Mesenchymal stem cell (in vitro differentiated cells and primary cell): ENCODE data around the gene MYO10.

Experiments used
- DNase-seq: peaks from one replicate; pipeline ENCODE4 v3.0.0-alpha.2; 2013
- H2AFZ ChIP-seq: one replicate; pipeline ENCODE4 v1.6.1; 2013; ENCODE audit warnings: low read depth, mild to moderate bottlenecking, control low read depth, inconsistent platforms, low read length, moderate library complexity
- H2AK5ac ChIP-seq: 2 replicates; pipeline ENCODE4 v1.6.1; 2013; ENCODE audit warnings: low read length, moderate library complexity, mild to moderate bottlenecking, inconsistent platforms; ENCODE audit not compliant: severe bottlenecking
- H2BK120ac ChIP-seq: one replicate; pipeline ENCODE4 v1.6.1; 2013; ENCODE audit warnings: low read depth, mild to moderate bottlenecking, inconsistent platforms, low read length, moderate library complexity
- H2BK12ac ChIP-seq, 2 experiments: one replicate each; pipeline ENCODE4 v1.6.1; 2013; ENCODE audit warnings: inconsistent platforms in 2 of 2, low read length in 2 of 2, mild to moderate bottlenecking in 2 of 2, moderate library complexity in 2 of 2, control low read depth in 1 of 2
- H2BK15ac ChIP-seq: one replicate; pipeline ENCODE4 v1.6.1; 2013; ENCODE audit warnings: mild to moderate bottlenecking, low read depth, inconsistent platforms; ENCODE audit not compliant: poor library complexity, severe bottlenecking
- H2BK5ac ChIP-seq: 2 replicates; pipeline ENCODE4 v1.6.1; 2013; ENCODE audit warnings: low read depth, mild to moderate bottlenecking, low read length, control low read depth, inconsistent platforms; ENCODE audit not compliant: poor library complexity, severe bottlenecking
- H3K14ac ChIP-seq, 2 experiments: one replicate each; pipeline ENCODE4 v1.6.1; 2013; ENCODE audit warnings: inconsistent platforms in 2 of 2, low read length in 2 of 2, control low read depth in 1 of 2, mild to moderate bottlenecking in 1 of 2, moderate library complexity in 1 of 2
- H3K18ac ChIP-seq, 2 experiments: one replicate each; pipeline ENCODE4 v1.6.1; 2013; ENCODE audit warnings: inconsistent platforms in 2 of 2, low read length in 2 of 2, control low read depth in 1 of 2, low read depth in 1 of 2, mild to moderate bottlenecking in 1 of 2
- H3K23ac ChIP-seq, 2 experiments: one replicate each; pipeline ENCODE4 v1.6.1; 2013; ENCODE audit warnings: inconsistent platforms in 2 of 2, low read length in 2 of 2, mild to moderate bottlenecking in 2 of 2, moderate library complexity in 2 of 2, control low read depth in 1 of 2
- H3K27ac ChIP-seq: 2 replicates; pipeline ENCODE4 v1.5.1; 2013; ENCODE audit warnings: mild to moderate bottlenecking, moderate library complexity, low read length, control low read depth, inconsistent platforms; ENCODE audit not compliant: poor library complexity, severe bottlenecking
- H3K27me3 ChIP-seq, 2 experiments: 2 replicates each; pipeline versions ENCODE4 v1.6.1 to v1.7.0; 2013; ENCODE audit warnings: low read length in 2 of 2, mild to moderate bottlenecking in 2 of 2, moderate library complexity in 2 of 2, control low read depth in 1 of 2, inconsistent platforms in 1 of 2; ENCODE audit not compliant: control insufficient read depth in 1 of 2, insufficient read depth in 1 of 2
- H3K36me3 ChIP-seq, 2 experiments: 2 replicates each; pipeline versions ENCODE4 v1.6.1 to v1.7.0; 2013; ENCODE audit warnings: low read length in 2 of 2, control low read depth in 1 of 2, inconsistent platforms in 1 of 2, low read depth in 1 of 2, mild to moderate bottlenecking in 1 of 2; ENCODE audit not compliant: insufficient read depth in 2 of 2, control insufficient read depth in 1 of 2
- H3K4ac ChIP-seq, 2 experiments: one replicate each; pipeline ENCODE4 v1.6.1; 2013; ENCODE audit warnings: inconsistent platforms in 2 of 2, low read length in 2 of 2, mild to moderate bottlenecking in 2 of 2, moderate library complexity in 2 of 2, control low read depth in 1 of 2, low read depth in 1 of 2
- H3K4me1 ChIP-seq: 2 replicates; pipeline ENCODE4 v1.6.1; 2013; ENCODE audit warnings: low read depth, low read length, control low read depth; ENCODE audit not compliant: control insufficient read depth, insufficient read depth
- H3K4me2 ChIP-seq: 2 replicates; pipeline ENCODE4 v1.6.1; 2013; ENCODE audit warnings: low read length, mild to moderate bottlenecking, inconsistent platforms; ENCODE audit not compliant: poor library complexity, severe bottlenecking
- H3K4me3 ChIP-seq, 2 experiments: 2 replicates each; pipeline versions ENCODE4 v1.5.1 to v1.7.0; 2013; ENCODE audit warnings: low read length in 2 of 2, mild to moderate bottlenecking in 2 of 2, control low read depth in 1 of 2, low read depth in 1 of 2; ENCODE audit not compliant: insufficient read depth in 1 of 2
- H3K79me1 ChIP-seq: replicated peaks from 2 replicates; pipeline ENCODE4 v1.6.1; 2013; ENCODE audit warnings: mild to moderate bottlenecking, control low read depth, low read length, inconsistent platforms; ENCODE audit not compliant: poor library complexity, severe bottlenecking
- H3K9ac ChIP-seq: 2 replicates; pipeline ENCODE4 v1.7.0; 2013; ENCODE audit warnings: mild to moderate bottlenecking, low read length, moderate library complexity
- H3K9me3 ChIP-seq: 2 replicates; pipeline ENCODE4 v1.7.0; 2013; ENCODE audit warnings: mild to moderate bottlenecking, low read length; ENCODE audit not compliant: control insufficient read depth
- H4K8ac ChIP-seq: one replicate; pipeline ENCODE4 v1.6.1; 2013; ENCODE audit warnings: inconsistent platforms, mild to moderate bottlenecking, low read length, moderate library complexity
- H4K91ac ChIP-seq: one replicate; pipeline ENCODE4 v1.6.1; 2013; ENCODE audit warnings: mild to moderate bottlenecking, low read length, inconsistent platforms
- WGBS: methylation state at CpG from one replicate; pipeline ENCODE4 v1.1.7; 2013; ENCODE audit warnings: mixed read lengths; 5-methylcytosine and 5-hydroxymethylcytosine counted together

Gene MYO10

DNA sequence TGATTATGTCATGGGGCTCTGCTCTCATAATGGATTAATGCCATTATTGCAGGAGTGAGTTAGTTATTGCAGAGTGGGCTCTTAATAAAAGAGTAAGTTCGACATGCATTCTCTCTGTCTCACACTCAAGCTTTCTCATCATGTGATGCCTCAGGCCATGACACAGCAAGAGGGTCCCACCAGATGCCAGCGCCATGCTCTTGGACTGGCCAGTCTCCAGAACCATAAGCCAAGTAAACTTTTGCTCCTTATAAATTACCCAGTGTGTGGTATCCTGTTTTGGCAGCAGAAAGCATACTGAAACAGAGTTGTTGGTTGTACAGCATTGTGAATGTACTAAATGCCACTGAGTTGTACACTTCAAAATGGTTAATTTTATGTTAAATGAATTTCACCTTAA, 138.1 kb downstream of the MYO10 start:
- Histone ChIP-seq H3K9ac (no peak overlapping the region), H3K4me1 (no peaks in the 10 kb centered on the region), H3K36me3 (peaks cover 0 to 4% of the 10 kb centered on the region in 2 experiments), H2BK15ac (no peak overlapping the region), H2AK5ac (no peak overlapping the region), H3K9me3 (no peaks in the 10 kb centered on the region), H3K27ac (no peak overlapping the region), H3K79me1 (peaks cover 27% of the 10 kb centered on the region), H2BK5ac (no peak overlapping the region), H3K4ac (no peak overlapping the region), H3K18ac (no peak overlapping the region), H3K4me2 (no peak overlapping the region), H3K27me3 (no peaks in the 10 kb centered on the region), H3K14ac (no peak overlapping the region), H3K23ac (no peak overlapping the region), H4K8ac (no peak overlapping the region), H2AFZ (no peak overlapping the region), H2BK120ac (no peak overlapping the region), H2BK12ac (no peak overlapping the region), H3K4me3 (no peak overlapping the region), H4K91ac (no peak overlapping the region)
- no peak for DNase-seq
- WGBS: 100% methylated on average over 2 of the region's 2 CpGs

DNA sequence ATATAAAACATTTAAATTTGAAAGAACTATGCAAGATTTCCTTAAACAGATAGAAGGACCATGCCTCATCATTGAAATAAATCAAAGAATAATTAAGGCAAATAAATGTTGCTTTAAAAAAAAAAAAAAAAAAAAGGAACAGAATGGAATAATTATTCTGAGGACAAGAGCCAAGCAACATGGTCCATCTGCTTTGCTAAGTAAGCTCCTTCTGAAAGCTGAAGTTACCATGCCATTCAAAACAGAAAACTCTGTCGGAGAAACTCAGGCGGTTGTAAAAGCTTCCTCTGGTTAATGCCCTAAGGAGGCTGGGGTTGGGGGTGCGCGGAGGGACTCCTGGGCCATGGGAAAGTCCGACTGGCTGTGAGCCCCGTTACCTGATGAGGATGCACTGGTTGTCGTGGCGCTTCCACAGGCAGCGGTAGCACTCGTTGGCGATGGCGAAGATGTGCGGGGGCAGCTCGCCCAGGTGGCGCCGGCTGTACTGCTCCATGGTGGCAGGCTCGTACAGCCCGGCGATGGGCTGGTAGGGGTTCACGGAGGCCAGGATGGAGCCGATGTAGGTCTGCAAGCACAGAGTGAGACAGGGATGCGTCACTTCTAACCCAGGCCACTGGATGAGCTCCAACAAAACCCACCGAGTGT, 141.7 kb downstream of the MYO10 start:
- Histone ChIP-seq H2BK5ac (no peak overlapping the region), H2BK15ac (no peak overlapping the region)

DNA sequence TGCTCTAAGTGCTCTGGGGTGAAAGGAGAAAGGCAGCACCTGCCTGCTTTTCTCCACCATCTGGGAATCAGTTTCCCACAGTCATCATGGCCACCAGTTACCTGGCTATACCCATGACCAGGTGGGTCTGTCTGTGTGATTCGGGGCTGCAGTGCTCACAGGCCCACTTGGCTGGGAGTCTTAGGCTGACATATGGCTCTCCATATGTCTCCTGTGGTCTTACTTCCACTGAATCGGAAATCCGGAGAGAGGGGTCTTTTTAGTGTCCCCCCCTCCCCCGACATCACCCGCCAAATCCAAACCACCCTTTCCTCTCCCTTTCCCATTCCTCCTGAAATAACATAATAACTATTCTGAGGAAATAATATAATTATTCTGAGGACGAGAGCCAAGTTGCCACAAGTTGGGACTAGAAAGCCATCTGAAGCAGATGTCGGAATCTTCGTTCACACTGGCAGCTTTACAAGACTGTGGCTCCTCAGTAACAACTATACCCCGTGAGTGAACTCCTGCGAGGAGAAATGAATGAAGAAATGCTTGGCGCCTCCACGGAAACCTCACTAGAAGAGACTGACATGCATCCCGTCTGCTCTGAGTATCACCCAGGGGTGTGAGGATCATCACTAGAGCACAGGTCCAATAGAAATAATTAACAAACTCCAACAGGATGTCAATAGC, 143.4 kb downstream of the MYO10 start:
- no peak overlapping the region for H3K4me2 ChIP-seq
- H3K18ac ChIP-seq: peak overlapping the region in 1 of 2 experiments; percentile 5
- H3K9ac ChIP-seq: no peak overlapping the region
- peak overlapping the region; percentile 55 for H4K8ac ChIP-seq
- H3K36me3 ChIP-seq: peaks cover 0 to 13% of the 10 kb centered on the region in 2 experiments
- H3K27me3 ChIP-seq: no peaks in the 10 kb centered on the region
- no peak for DNase-seq
- WGBS: 89% methylated on average over 10 of the region's 13 CpGs
- no peak overlapping the region for H2BK120ac ChIP-seq
- H2BK12ac ChIP-seq: no peak overlapping the region
- no peak overlapping the region for H3K4ac ChIP-seq
- H3K4me3 ChIP-seq: no peak overlapping the region
- no peaks in the 10 kb centered on the region for H3K9me3 ChIP-seq
- no peak overlapping the region for H3K27ac ChIP-seq
- no peak overlapping the region for H2AFZ ChIP-seq
- H4K91ac ChIP-seq: no peak overlapping the region
- H2BK5ac ChIP-seq: no peak overlapping the region
- no peaks in the 10 kb centered on the region for H3K4me1 ChIP-seq
- peaks cover 28% of the 10 kb centered on the region for H3K79me1 ChIP-seq
- H3K23ac ChIP-seq: no peak overlapping the region
- no peak overlapping the region for H2BK15ac ChIP-seq
- H2AK5ac ChIP-seq: no peak overlapping the region
- no peak overlapping the region for H3K14ac ChIP-seq

More for the DNA sequence above, 141.7 kb downstream of the MYO10 start:
- H4K91ac ChIP-seq: peak overlapping the region; percentile 72
- no peak overlapping the region for H3K23ac ChIP-seq
- peak overlapping the region in 1 of 2 experiments; percentile 5 for H3K14ac ChIP-seq
- H3K79me1 ChIP-seq: peaks cover 27% of the 10 kb centered on the region
- H3K9ac ChIP-seq: no peak overlapping the region
- peak overlapping the region; percentile 93 for H4K8ac ChIP-seq
- H3K36me3 ChIP-seq: peaks cover 0 to 10% of the 10 kb centered on the region in 2 experiments
- WGBS: 91% methylated on average over 23 of the region's 23 CpGs
- H3K4me3 ChIP-seq: no peak overlapping the region
- H2BK120ac ChIP-seq: no peak overlapping the region
- no peak overlapping the region for H3K27ac ChIP-seq
- no peak overlapping the region for H3K4ac ChIP-seq
- peak overlapping the region in 1 of 2 experiments; percentile 50 for H3K18ac ChIP-seq
- H2BK12ac ChIP-seq: no peak overlapping the region
- H3K9me3 ChIP-seq: no peaks in the 10 kb centered on the region
- no peak overlapping the region for H2AFZ ChIP-seq
- DNase-seq: no peak
- no peaks in the 10 kb centered on the region for H3K4me1 ChIP-seq
- H3K27me3 ChIP-seq: no peaks in the 10 kb centered on the region
- no peak overlapping the region for H3K4me2 ChIP-seq
- H2AK5ac ChIP-seq: no peak overlapping the region

DNA sequence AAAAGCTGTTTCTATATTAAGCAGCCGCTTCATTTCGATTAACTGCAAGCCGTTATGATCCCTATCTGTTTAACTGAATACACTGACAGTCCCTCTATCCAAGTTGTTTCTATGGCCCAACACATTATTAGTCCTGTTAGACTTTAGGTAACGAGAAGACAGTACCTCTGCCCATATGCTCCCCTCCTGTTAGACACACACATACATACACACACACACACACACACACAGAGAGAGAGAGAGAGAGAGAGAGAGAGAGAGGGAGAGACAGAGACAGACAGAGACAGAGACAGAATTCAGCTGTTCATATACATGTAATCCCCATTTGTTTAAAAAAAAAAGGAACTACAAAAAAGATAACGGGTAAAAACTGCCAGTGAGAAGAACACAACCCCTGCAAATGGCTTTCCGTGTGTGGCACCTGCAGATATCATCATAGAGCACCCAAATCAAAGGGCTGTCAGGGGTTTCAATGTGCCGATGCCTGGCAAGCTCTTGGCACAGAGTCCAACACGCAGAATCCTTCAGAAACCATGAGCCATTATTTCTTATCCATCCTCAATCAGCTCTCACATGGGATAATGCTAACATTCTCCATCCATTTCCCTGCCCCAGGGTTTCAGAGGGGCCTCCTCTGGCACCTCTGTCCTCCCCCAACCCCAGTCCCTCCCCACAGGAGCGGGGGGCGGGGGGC, 144.0 kb downstream of the MYO10 start:
- H2BK5ac ChIP-seq: no peak overlapping the region
- H3K9ac ChIP-seq: no peak overlapping the region
- H4K91ac ChIP-seq: no peak overlapping the region
- no peak overlapping the region for H2AK5ac ChIP-seq
- no peaks in the 10 kb centered on the region for H3K9me3 ChIP-seq
- H3K27me3 ChIP-seq: no peaks in the 10 kb centered on the region
- peaks cover 0 to 13% of the 10 kb centered on the region in 2 experiments for H3K36me3 ChIP-seq
- H3K4ac ChIP-seq: no peak overlapping the region
- peak overlapping the region in 1 of 2 experiments; percentile 5 for H3K18ac ChIP-seq
- H3K79me1 ChIP-seq: peaks cover 28% of the 10 kb centered on the region
- H2BK120ac ChIP-seq: no peak overlapping the region
- no peak overlapping the region for H2BK12ac ChIP-seq
- no peak overlapping the region for H3K23ac ChIP-seq
- no peak overlapping the region for H4K8ac ChIP-seq
- no peaks in the 10 kb centered on the region for H3K4me1 ChIP-seq
- WGBS: 80% methylated on average over 9 of the region's 10 CpGs
- H2BK15ac ChIP-seq: no peak overlapping the region
- H3K4me2 ChIP-seq: no peak overlapping the region
- no peak overlapping the region for H2AFZ ChIP-seq
- no peak for DNase-seq
- no peak overlapping the region for H3K14ac ChIP-seq
- H3K4me3 ChIP-seq: no peak overlapping the region
- no peak overlapping the region for H3K27ac ChIP-seq
